ENCODE measurements around the gene PTP4A2. TPM values are rescaled to one million over a fixed set of nuclear protein-coding genes. Genes with fewer than 3 reads are reported as not detected.

Gene PTP4A2
- total RNA-seq, 1 donor from 2014 or later = 204 TPM

DNA sequence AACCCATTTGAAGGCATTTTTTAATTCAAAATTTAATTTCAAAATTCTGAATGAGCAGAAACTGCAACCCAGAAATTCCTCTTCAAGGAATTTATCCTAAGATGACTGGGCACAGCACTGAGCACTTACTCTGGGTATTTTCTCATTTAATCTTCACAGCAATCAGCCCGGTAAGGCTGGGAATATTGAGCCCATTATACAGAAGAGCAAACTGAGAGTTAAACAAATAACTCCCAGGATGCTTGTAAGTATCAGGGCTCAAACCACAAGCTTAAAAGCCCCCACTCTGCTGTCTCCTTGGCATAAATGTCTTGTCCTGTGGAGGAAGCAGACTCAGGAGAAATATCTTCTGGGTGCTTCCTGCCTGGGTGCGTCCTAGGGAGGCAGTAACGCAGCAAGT is 69.3 kb downstream of the PTP4A2 start:
- H3K4me1 Mint-ChIP-seq (ENCODE audit: low read depth) = no peaks in the 10 kb centered on the region
- no peak overlapping the region for H3K27ac Mint-ChIP-seq (ENCODE audit: unreplicated experiment)
- DNase-seq (ENCODE audit: low spot score) = no peak
- no peak overlapping the region for H3K4me3 Mint-ChIP-seq (ENCODE audit: unreplicated experiment)
- TF ChIP-seq, protein P1, sequence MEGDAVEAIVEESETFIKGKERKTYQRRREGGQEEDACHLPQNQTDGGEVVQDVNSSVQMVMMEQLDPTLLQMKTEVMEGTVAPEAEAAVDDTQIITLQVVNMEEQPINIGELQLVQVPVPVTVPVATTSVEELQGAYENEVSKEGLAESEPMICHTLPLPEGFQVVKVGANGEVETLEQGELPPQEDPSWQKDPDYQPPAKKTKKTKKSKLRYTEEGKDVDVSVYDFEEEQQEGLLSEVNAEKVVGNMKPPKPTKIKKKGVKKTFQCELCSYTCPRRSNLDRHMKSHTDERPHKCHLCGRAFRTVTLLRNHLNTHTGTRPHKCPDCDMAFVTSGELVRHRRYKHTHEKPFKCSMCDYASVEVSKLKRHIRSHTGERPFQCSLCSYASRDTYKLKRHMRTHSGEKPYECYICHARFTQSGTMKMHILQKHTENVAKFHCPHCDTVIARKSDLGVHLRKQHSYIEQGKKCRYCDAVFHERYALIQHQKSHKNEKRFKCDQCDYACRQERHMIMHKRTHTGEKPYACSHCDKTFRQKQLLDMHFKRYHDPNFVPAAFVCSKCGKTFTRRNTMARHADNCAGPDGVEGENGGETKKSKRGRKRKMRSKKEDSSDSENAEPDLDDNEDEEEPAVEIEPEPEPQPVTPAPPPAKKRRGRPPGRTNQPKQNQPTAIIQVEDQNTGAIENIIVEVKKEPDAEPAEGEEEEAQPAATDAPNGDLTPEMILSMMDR (IDR thresholded peaks at IDR 0.05) = no peak
- peaks cover 1% of the 10 kb centered on the region for H3K36me3 Mint-ChIP-seq (ENCODE audit: low read depth)
- no peaks in the 10 kb centered on the region for H3K27me3 Mint-ChIP-seq (ENCODE audit: low read depth)
- peaks cover 5% of the 10 kb centered on the region for H3K9me3 Mint-ChIP-seq (ENCODE audit: low read depth)

DNA sequence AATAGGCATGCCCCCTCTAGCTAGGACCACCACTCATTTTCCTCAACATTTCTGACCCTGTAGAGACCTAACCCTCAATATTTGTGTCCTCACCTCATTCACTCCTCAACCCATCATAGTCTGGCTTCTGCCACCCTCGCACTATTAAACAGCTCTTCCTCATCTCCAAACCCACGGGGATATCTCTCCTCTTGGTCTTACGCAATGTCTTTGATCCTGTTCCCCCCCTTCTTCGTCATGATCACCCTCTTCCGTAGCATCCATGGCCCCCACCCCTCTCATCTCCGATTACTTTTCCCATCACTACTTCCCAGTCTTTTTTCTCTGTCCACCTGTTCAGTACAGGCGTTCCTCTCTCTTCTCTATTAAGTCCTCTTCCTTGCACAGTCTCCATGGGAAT is 70.6 kb downstream of the PTP4A2 start:
- Mint-ChIP-seq H3K27me3 (ENCODE audit: low read depth) (no peaks in the 10 kb centered on the region), H3K4me1 (ENCODE audit: low read depth) (no peaks in the 10 kb centered on the region), H3K4me3 (ENCODE audit: unreplicated experiment) (no peak overlapping the region), H3K9me3 (ENCODE audit: low read depth) (no peaks in the 10 kb centered on the region), H3K27ac (ENCODE audit: unreplicated experiment) (no peak overlapping the region), H3K36me3 (ENCODE audit: low read depth) (peaks cover 1% of the 10 kb centered on the region)
- no peak for DNase-seq (ENCODE audit: low spot score)
- TF ChIP-seq, protein P1 (IDR thresholded peaks at IDR 0.05) = no peak

DNA sequence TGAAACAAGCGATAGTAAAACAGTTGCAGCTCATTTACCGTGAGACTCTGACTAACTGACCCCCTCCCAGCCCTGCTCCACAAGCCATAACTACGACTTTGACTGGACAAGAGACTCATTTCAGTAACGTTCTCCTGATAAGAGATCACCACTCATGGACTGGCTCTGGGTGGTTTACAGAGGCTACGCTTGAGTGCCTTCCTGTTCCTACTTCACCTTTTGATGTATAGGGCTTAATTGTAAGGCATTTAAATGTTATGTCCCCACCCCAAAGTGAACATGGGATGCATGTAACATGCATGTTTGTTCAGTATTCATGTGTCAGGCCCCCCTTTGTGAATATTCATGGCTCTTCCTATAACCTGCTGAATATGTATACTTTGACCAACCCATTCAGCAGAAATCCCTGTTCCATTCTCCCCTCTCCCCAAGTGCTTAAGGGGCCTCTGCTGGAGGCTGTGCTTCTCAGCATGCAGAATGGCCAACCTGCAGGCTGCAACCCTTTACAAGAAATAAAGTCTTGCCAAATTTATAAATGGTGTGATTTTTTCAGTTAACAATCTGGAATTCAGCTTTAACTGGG is 71.6 kb downstream of the PTP4A2 start:
- DNase-seq (ENCODE audit: low spot score) = no peak
- no peaks in the 10 kb centered on the region for H3K9me3 Mint-ChIP-seq (ENCODE audit: low read depth)
- H3K4me3 Mint-ChIP-seq (ENCODE audit: unreplicated experiment) = no peak overlapping the region
- H3K36me3 Mint-ChIP-seq (ENCODE audit: low read depth) = no peaks in the 10 kb centered on the region
- no peaks in the 10 kb centered on the region for H3K4me1 Mint-ChIP-seq (ENCODE audit: low read depth)
- H3K27ac Mint-ChIP-seq (ENCODE audit: unreplicated experiment) = no peak overlapping the region
- H3K27me3 Mint-ChIP-seq (ENCODE audit: low read depth) = no peaks in the 10 kb centered on the region
- TF ChIP-seq, protein P1 (IDR thresholded peaks at IDR 0.05) = no peak

DNA sequence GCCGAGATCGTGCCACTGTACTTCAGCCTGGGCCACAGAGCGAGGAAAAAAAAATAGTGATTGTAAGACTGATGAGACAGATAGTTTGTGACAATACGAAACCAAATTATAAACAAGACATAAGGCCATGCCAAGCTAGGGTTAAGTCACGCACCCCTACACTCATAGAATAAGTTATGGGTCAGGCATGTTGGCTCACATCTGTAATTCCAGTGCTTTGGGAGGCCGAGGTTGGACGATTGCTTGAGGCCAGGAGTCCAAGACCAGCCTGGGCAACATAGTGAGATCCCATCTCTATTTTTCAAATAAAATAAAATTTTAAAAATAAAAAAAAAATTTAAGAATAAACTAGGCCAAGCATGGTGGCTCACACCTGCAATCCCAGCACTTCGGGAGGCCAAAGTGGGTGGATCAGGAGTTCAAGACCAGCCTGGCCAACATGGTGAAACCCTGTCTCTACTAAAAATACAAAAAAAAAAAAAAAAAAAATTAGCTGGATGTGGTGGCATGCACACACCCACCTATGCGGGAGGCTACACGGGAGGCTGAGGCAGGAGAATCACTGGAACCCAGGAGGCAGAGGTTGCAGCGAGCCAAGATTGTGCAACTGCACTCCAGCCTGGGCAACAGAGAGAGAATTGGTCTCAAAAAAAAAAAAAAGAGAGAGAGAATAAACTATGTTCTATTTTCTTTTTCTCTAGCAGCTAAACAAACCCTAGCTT is 72.3 kb downstream of the PTP4A2 start:
- Mint-ChIP-seq H3K4me1 (ENCODE audit: low read depth) (no peaks in the 10 kb centered on the region), H3K27me3 (ENCODE audit: low read depth) (no peaks in the 10 kb centered on the region), H3K4me3 (ENCODE audit: unreplicated experiment) (no peak overlapping the region), H3K27ac (ENCODE audit: unreplicated experiment) (no peak overlapping the region), H3K36me3 (ENCODE audit: low read depth) (no peaks in the 10 kb centered on the region), H3K9me3 (ENCODE audit: low read depth) (no peaks in the 10 kb centered on the region)
- TF ChIP-seq, protein P1 (IDR thresholded peaks at IDR 0.05) = no peak
- no peak for DNase-seq (ENCODE audit: low spot score)

DNA sequence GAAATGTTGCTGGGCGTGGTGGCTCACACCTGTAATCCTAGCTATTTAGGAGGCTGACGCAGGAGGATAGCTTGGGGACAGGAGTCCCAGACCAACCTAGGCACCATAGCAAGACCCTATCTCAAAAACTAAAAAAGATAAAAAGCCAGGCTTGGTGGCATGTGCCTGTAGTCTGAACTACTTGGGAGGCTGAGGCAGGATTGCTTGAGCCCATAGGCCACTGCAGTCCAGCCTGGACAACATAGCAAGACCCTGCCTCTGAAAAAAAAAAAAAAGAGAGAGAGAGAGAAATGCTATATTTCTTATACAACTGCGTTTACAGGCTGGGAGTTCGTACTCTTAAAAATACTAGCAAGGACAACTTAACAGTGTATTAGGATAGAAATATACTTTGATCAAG is 76.1 kb downstream of the PTP4A2 start:
- Mint-ChIP-seq H3K27me3 (ENCODE audit: low read depth) (no peaks in the 10 kb centered on the region), H3K27ac (ENCODE audit: unreplicated experiment) (no peak overlapping the region)

More for the DNA sequence above, 76.1 kb downstream of the PTP4A2 start:
- no peaks in the 10 kb centered on the region for H3K36me3 Mint-ChIP-seq (ENCODE audit: low read depth)
- H3K4me1 Mint-ChIP-seq (ENCODE audit: low read depth) = no peaks in the 10 kb centered on the region
- H3K4me3 Mint-ChIP-seq (ENCODE audit: unreplicated experiment) = no peak overlapping the region
- H3K9me3 Mint-ChIP-seq (ENCODE audit: low read depth) = no peaks in the 10 kb centered on the region
- TF ChIP-seq, protein P1 (IDR thresholded peaks at IDR 0.05) = no peak
- DNase-seq (ENCODE audit: low spot score) = no peak
